Cerebellar cortex (tissue), 1 donor: ENCODE results near the gene CCDC126.
A peak's percentile ranks its signal among the peaks of the same experiment; 100 is the strongest.
"Not testable (repeated sequence)": the region's sequence is repeated elsewhere in the genome, so short reads cannot be mapped to it uniquely, and the experiment has no call there.

ENCODE experiments used
- DNase-seq: peaks from one replicate; pipeline ENCODE4 v3.0.0-alpha.2; 2015; ENCODE audit warnings: low spot score

CCDC126 gene, protein sequence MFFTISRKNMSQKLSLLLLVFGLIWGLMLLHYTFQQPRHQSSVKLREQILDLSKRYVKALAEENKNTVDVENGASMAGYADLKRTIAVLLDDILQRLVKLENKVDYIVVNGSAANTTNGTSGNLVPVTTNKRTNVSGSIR

GRCh38 chr7:23597094-23598091 is at the start of gene CCDC126:
Gene CCDC126 (plus strand): TSS chr7:23597382. CDS start chr7:23611316, 13,934 bp downstream.
- DNase-seq, result peak; percentile 90

DNA sequence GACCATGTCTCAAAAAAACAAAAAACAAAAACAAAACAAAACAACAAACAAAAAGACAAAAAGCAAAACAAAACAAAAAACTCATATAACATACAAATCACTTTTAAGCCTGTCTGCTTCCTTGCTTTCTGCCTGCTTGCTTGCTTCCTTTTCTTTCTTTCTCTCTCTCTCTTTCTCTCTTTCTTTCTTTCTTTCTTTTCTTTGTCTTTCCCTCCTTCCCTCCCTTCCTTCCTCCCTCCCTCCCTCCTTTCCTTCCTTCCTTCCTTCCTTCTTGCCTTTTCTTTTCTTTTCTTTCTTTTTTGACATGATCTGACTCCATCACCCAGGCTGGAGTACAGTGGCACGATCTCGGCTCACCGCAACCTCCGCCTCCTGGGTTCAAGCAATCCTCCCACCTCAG is 49.5 kb upstream of the CCDC126 start:
- no peak for DNase-seq

DNA sequence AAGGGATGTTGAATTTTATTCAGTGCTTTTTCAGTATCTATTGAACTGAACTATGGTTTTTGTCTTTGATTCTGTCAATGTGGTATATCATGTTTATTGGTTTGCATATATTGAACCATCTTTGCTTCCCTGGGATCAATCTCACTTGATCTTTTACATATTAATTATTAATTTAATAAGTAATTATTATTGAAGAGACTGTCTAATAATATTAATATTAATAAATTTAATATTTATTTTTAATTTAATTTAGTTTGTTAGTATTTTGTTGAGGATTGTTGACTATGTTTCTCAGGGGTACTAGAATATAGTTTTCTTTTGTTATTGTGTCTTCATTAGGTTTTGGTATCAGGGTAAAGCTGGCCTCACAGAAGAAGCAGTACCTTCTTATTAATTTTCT is 38.9 kb upstream of the CCDC126 start:
- DNase-seq, result no peak

DNA sequence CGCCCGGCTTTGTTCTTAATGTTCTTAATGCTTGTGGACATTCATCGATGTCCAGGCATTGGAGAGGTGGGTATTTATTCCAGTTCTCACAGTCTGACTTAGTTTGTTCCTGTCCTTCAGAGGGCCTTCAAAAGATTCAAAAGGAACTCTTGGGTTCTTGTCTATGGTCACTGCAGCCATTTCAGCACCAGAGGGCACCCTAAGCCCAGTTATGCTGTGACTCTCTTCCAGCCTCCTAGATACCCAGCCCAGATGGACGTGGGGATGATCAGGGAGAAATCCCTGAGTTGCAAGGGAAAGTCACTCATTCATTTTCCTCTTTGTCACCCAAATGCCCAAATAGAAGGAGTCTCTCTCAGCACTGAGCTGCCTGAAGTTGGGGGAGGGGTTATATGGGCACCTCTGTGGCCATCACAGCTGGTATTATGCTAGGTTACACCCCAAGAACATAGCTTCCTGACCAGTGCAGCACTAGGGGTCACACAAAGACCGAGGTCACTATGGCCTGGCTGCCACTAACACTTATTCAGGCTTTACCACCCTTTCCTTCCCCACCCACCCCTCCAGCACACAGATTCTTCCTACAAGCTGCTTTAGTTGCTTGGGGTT is 26.5 kb upstream of the CCDC126 start:
- DNase-seq, result peak; percentile 79

- not testable (repeated sequence) for DNase-seq
These were observed 15.2 kb upstream of the CCDC126 start for GRCh38 chr7:23581975-23582374.

DNA sequence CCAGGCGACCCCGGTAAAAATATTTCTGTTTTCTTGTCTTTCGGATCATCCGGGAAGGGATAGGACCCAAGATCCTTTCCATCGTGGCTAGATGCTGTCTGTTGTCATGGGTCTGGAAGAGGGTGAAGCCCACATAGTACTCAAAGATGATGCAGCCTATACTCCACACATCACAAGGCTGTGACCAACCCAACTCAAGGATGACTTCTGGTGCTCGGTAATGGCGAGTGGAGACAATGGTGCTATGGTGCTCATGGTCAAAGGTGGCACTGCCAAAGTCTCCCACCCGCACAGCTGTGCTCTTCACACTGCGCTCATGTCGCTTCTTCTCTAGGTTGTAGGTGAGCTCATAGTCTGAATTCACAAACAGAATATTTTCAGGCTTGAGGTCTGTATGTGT is 11.9 kb upstream of the CCDC126 start:
- DNase-seq, result not testable (repeated sequence)

- no peak for DNase-seq
These were observed 11.0 kb upstream of the CCDC126 start for GRCh38 chr7:23586159-23586558.

- DNase-seq, result no peak
These were observed 6.7 kb upstream of the CCDC126 start for GRCh38 chr7:23590529-23590928.

DNA sequence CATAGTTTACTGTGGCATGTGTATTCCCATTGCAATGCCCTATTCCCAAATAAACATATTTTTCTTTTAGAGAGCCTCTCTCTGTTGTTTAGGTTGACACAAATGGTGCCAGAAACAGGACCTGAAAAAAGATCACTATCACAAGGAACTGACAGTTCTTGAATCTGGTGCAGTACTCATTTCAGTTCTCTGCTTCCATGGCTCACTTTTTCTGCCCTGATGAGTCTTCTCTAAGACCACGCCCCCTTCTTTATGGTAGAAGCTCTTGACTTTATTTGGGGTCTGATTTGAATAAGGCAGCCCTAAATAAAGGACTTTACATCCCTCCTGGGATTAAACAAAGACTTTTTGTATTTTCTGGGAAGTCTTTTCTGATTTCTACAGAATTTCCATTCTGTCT is 3.5 kb upstream of the CCDC126 start:
- no peak for DNase-seq

DNA sequence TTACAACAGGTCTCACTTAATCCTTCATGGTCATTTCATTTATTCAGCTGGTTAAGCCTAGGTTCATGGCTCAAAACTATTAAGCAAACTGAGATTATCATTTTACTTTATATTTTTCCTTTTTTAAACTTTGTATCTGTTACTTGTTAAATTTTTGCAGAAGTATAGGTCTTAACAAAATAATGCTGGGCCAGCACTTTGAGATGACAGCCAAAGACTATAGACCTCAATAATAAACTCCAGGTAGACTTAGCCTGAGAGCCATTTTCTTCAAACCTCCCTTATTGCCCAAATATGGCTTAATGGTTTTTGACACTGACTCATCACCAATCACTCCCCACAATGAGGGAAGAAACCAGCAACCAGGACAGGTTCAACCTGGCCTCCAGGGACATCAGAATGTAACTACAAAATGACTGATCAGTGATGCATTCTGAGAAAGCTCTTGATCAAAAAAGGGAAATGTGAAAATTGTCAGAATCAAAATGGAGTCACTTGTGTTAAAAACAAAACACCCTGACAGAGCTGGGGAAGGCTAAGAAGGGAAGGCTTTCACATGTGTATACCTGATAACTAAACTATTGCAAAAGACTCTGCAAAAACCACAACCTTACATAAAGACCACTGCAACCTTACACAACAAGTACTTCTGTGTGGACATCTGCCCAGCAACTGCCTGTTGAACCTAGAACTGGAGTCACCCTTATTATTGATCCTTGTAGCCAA is 2.1 kb upstream of the CCDC126 start:
- no peak for DNase-seq

DNA sequence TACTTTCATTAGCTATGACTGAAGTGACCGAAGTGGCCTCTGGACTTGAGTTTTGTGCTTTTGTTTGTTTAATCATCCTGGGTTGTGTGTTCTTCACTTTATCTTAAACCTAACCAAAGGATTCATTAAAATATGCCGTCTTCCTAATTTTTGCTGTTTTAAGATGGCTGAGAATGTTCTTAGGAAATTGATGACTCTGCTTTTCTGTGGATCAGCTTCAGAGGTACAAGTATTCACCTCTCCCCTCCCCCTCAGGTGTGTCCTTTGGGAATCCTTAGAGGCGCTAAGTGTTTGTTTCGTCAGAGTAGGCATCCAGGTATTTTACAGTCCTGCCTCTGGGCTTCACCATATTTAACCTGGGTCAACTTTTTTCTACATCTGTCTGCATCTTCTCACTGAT is 1.1 kb downstream of the CCDC126 start:
- no peak for DNase-seq

- no peak for DNase-seq
These were observed 3.1 kb downstream of the CCDC126 start for GRCh38 chr7:23600236-23600635.

GRCh38 chr7:23603632-23604295 is 6.6 kb downstream of the CCDC126 start:
- DNase-seq, result no peak

DNA sequence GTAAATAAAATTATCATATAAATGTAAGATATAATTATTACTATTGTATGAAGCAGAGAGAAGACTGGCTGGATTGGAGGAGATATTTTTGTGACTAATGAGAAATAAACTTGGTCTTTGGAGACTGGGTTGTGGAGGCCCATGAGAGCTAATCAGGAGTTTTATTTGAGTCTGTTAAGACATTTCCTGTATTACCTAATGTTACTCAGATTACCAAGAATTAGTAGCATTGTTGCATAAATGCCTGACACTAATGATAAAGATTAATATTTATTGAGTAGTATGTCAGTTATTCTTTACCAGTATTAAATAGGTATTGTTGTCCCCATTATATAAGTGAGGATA is 7.1 kb downstream of the CCDC126 start:
- no peak for DNase-seq

- no peak for DNase-seq
These were observed 9.9 kb downstream of the CCDC126 start for GRCh38 chr7:23607130-23607529.

DNA sequence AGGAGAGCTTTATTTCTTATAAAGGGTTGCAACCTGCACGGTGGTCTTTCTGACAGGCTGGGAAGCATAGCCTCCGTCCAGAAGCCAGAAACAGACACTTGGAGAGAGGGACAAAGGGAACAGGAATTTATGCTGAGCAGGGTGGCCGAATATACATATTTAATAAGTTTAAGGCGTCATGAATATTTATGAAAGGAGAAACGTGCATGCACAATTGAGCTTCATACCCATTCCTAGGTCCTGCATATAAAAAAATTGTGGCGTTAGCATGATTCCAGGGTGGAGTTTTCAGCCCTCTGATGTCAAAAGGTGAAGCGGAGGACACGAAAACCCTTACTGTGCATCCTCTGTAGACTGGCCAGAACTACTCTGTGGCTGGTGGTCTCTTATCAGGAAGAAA is 10.7 kb downstream of the CCDC126 start:
- no peak for DNase-seq

- DNase-seq, result no peak
These were observed 18.1 kb downstream of the CCDC126 start for GRCh38 chr7:23615331-23615730.

DNA sequence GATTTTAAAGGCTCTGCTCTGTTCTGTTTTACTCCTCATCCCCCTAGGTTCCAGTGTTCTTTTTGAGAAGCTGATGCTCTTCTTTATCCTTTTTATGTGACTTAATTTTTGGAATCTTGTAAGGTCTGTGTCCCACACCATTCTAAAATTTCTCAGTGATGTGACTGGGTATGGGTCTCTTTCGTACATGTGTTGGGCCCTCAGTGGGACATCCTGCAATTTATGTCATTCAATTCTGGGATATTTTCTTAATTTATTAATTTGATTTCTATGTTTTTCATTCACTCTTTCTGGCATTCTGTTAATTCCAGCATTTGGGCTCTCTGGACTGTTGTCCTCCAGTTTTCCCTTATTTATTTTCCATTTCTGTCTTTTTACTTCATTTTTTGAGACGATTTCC is 19.4 kb downstream of the CCDC126 start:
- no peak for DNase-seq

GRCh38 chr7:23617482-23617881 is 20.3 kb downstream of the CCDC126 start:
- DNase-seq, result no peak

- DNase-seq, result no peak
These were observed 21.1 kb downstream of the CCDC126 start for GRCh38 chr7:23618241-23618640.

- no peak for DNase-seq
These were observed 22.0 kb downstream of the CCDC126 start for GRCh38 chr7:23619141-23619540.

DNA sequence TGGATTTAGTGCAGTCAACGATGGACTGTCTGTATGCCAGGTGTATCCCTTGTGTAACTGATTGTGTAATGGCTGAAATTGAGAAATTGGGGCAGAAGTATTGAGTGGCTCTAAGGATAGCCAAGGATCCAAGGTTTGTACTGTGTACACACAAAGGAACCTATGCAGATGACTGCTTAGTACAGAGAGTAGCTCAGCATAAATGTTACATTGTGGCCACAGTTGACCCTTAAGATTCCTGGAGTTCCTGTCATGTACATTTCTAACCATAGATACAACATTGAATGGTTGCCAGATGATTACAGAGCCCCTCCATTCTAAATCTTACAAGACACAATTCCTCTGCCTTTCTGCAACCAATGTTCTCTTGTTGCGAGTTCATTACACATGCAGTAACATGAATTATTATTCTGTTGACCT is 25.3 kb downstream of the CCDC126 start:
- DNase-seq, result no peak
